Activated CD8-positive, alpha-beta memory T cell treated with anti-CD3 and anti-CD28 coated beads, Interleukin-2, amount 50 U/mL, for 1 hour (primary cell): ENCODE measurements around the gene RHOT2.

Source experiments
- DNase-seq: peaks from one replicate; pipeline ENCODE4 v3.0.0-alpha.2; 2020; ENCODE audit errors: extremely low read depth

The RHOT2 gene

DNA sequence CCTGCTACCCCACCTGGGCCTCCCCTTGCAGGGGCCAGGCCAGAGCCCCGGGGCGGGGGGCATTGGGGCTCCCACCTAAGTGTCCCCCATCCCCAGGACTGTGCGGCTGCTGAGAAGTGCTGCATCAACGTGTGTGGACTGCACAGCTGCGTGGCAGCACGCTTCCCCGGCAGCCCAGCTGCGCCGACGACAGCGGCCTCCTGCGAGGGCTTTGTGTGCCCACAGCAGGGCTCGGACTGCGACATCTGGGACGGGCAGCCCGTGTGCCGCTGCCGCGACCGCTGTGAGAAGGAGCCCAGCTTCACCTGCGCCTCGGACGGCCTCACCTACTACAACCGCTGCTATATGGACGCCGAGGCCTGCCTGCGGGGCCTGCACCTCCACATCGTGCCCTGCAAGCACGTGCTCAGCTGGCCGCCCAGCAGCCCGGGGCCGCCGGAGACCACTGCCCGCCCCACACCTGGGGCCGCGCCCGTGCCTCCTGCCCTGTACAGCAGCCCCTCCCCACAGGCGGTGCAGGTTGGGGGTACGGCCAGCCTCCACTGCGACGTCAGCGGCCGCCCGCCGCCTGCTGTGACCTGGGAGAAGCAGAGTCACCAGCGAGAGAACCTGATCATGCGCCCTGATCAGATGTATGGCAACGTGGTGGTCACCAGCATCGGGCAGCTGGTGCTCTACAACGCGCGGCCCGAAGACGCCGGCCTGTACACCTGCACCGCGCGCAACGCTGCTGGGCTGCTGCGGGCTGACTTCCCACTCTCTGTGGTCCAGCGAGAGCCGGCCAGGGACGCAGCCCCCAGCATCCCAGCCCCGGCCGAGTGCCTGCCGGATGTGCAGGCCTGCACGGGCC lies 35.2 kb upstream of the RHOT2 start:
- no peak for DNase-seq

GRCh38 chr16:633336-634050 lies 34.4 kb upstream of the RHOT2 start:
- no peak for DNase-seq

DNA sequence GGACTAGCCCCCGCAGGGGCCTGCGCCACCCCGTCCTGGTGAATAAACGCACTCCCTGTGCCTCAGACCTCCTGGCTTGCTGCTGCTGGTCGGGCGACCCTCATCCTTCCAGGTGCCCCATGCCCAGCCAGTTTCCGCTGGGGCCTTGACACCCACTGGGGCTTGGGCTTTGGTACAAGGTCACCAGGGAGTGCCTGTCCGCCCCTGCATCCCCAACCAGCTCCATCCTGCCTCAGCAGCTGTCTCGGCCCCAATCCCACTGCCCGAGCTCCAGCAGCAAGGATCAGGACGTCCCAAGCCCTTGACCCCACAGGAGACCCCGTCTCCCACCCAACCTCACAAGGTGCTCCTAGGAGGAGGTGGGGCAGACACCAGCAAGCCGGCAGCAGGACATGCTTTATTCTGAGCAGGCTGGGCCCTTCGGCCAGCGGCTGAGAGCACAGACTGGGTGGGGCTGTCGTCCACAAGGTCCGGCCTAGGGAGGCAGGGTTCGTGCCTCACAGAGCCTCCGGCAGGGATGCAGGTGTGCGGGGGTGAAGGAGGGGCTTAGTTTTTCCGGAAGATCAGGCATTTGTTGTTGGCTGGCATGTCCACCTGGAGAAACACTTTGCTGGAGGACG lies 33.8 kb upstream of the RHOT2 start:
- DNase-seq, result no peak

DNA sequence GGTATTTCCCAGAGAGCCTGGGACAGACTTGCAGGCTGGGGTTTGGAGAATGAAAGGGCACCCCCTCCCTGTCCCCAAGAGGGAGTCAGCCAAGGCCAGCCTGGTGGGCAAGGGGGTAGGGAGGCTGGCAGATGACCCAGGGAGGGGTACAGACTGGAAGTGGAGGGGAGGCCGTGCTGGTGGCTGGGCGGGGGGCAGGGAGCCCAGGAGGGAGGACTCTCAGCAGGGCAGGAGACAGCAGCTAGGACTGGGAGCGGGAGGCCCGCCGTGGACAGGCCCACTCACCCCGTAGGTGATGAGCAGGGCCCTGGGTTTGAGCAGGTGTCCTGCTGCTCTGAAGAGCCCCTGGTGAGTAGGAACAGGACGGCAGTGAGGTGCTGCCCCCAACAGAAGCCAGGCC lies 32.9 kb upstream of the RHOT2 start:
- no peak for DNase-seq

GRCh38 chr16:635573-636205 lies 32.2 kb upstream of the RHOT2 start:
- no peak for DNase-seq

DNA sequence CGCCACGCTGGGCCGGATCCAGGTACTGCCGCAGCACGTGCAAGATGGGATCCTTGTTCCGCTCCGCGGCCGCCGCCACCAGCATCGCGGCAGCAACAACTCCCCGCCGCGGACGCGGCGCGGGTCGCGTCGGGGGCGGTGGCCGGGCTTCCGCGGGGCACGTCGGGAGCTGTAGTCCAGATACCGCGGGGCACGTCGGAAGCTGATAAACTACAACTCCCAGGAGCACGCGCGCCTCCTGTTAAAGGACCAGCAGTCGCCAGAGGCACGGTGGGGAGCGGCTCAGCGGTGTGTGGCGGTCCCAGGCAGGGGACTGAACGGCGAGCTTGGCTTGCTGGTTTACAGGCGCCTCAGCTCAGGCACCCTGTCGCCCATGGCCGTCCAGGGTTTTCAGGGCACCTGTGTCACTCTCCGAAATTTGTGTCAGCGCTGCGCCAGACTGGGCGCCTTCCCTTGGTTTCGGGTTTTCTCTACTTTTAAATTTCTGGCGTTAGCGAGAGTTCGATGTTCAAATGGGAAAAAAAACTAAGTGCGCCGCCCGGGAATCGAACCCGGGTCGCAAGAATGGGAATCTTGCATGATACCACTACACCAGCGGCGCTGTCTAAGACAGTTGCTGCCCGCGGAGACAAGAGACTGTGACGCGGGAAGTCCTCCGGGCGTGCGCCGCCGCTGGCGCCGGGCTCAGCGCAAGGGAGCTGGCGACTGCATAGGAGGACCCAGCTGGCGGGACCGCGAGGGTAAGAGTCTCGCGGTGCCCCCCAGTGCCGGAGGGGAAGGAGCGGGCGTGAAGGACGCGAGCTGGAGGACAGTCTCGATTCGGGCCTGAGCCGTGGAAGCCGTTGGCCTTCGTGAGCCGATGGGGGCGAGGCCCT lies 31.5 kb upstream of the RHOT2 start, which contains the start of gene METTL26:
TSS of gene METTL26 (minus strand) at position 100 of the 875 bp plus-strand sequence. CDS start at position 85, 15 bp downstream.
- peak; percentile 82 for DNase-seq

- DNase-seq, result peak; percentile 70
Observed at GRCh38 chr16:637081-638018, 30.6 kb upstream of the RHOT2 start.

- DNase-seq, result no peak
Observed at GRCh38 chr16:638034-638543, 29.8 kb upstream of the RHOT2 start.

- DNase-seq, result no peak
Observed at GRCh38 chr16:638836-639235, 29.1 kb upstream of the RHOT2 start.

GRCh38 chr16:640614-641013 lies 27.3 kb upstream of the RHOT2 start:
- no peak for DNase-seq

GRCh38 chr16:641326-642188 lies 26.4 kb upstream of the RHOT2 start, which contains the start of gene MCRIP2:
MCRIP2 (plus strand) TSS chr16:641828; CDS start chr16:641992, 164 bp downstream.
- no peak for DNase-seq

DNA sequence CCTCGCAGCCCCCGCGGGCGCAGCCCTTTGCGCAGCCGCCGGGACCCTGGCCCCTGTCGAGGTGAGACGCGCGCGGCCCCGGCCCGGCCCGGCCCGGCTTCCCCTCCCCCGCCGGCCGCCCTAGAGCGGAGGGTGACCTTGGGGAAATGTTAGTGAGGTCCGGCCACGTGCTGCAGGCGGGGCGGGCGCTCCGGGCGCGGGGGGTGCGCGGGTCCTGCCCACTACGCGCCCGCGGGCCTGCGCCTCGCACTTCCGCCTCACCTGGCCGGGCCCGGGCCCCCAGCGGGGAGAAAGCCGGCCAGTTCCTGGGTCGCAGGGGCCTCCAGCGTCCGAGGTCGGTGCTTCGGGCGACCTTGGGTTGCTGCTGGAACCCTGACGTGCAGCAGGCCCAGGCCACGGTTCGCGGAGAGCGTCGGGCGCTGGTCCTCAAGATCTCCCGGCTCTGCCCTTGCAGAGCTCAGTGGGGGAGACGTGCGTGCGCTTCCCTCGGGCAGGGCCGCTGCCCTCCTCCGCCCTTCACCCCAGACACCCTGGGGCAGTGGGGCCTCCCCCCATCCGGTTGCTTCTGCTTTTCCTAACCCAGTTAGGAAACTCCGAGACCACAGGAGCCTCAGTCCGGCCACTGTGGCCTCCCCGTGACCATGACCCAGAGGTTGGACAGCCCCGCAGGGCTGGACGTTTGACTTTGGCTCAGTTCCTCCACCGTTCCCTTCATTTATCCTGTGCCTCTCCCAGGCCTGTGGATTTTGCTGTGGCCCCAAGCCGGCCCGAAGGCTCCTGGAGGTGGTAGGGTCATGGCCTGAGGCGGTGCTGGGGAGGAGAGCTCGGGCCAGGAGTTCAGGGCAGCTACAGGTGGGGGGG lies 25.5 kb upstream of the RHOT2 start:
- DNase-seq, result no peak

DNA sequence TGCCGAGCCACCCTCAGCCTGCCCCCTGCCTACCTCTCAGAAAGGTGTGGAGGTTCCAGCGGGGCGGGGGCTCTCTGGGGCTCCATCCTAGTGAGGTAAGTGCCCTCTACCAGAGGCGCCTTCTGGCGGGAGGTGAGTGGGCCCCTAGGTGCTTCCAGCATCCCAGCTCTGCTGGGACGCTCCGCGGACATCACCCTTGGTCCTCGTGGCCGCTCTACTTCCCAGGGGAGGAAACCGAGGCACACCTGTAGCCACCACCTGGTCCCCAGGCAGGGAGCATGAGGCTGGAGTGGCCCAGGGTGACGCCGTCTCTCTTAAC lies 24.9 kb upstream of the RHOT2 start:
- no peak for DNase-seq

DNA sequence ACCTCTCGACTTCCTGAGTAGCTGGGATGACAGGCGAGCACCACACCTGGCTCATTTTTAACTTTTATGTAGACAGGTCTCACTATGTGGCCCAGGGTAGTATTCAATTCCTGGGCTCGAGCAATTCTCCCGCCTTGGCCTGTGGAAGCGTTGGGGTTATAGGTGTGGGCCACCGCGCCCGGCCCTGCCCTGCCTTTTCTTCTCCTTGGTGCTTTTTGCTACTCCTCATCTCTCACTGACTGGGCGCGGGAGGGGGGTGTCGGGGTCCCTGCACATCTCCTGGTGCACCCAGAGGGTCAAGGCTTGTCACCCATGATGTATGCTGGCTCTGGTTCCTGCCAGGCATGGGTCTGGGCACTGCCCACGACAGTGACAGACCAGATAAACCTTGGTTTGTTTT lies 23.4 kb upstream of the RHOT2 start:
- DNase-seq, result no peak

DNA sequence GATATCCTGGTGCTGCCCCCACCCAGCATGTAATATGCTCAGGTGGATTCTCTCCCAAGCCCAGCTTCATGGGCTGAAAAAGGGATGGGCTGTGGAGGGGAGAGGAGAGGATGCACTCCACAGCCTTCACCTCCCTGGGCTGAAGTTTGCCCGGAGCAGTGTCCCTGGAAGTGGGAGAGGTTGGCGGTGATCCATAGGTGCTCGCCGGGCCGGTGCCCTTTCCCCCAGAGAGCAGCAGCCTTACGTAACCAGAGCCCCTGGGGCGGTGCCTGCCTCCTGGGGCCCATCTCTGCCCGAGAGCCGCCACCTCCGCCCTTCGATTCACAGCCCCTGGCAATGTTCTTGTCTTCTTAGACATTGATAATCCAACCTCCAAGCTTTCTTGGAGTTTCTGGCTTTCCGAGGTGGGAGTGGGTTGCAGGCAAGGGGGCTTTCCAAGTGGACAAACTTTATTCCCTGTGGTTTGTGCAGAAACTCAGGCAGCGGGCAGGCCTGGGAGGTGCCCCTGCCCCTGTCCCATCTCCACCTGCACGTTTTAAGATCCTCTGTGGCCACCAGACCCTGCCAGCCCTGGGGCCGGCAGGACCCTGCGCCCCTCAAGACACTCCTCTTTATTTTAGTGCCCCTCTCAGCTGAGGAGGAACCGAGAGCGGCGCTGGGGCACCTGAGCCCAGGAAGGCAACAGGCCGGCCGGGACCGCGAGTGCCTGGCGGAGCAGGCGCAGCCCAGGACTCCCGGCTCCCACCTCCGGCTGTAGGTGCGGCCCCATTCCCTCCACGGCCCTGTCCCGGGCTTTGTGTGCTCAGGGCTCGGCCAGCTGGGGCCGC lies 21.9 kb upstream of the RHOT2 start:
- DNase-seq, result no peak

- no peak for DNase-seq
Observed at GRCh38 chr16:646679-647172, 21.2 kb upstream of the RHOT2 start.
